GM12801 (cell line): ENCODE data around the gene ZNF148.

Experiments
- CTCF ChIP-seq: IDR thresholded peaks from one replicate; pipeline ENCODE4 v1.5.1; 2011; ENCODE audit warnings: control low read depth; ENCODE audit not compliant: insufficient read length; ENCODE audit errors: extremely low read depth

Gene ZNF148

DNA sequence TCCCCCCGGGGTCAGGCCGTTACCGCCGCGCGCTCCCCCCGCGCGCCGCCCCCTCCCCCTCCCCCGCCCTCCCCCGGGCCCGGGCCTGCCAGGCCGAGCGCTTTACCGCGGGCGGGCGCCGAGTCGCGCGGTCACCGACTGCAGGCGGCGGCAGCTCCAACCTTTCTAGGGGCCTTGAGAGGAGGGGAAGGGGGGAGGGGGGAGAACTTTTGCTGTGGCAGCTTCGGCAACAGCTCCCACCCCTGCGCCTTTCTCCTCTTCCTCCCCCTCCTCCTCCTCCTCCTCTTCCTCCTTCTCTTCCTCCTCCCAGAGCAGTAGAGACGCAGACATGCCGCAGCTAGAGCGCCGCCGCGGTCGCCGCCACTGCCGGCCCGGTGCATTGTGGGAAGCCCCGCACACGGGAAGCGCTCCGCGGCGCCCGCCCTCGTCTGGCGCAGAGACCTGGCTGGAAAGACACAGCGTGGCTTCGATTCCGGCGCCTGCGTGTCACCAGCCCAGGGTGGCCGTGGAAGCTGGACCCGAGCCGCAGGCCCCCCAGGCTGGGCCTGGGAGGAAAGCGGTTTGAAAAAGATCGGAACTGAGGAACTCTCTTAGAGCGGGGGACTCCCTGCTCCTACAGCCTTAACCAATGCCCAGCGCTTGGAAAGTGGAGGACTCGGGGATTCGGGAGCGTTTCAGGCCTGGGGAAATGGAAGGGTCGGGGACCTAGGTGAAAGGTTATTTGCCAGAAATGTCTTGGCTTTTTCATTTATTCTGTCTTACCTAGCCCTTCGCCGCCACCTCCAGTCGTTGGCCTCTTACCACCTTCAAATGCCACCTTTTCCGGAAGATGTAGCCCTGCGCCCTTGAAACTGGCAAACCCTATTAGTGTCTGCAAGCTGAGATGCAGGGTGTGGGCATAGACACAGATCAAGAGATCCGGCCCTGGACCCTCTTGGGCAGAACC lies at the start of gene ZNF148:
Gene ZNF148 (minus strand): TSS at position 330 of the 946 bp plus-strand sequence. CDS start 61,685 bp downstream, outside the sequence.
- no peak for TF ChIP-seq CTCF

- no peak for TF ChIP-seq CTCF
Observed at GRCh38 chr3:125418306-125418705, 43.2 kb upstream of the ZNF148 start.

- TF ChIP-seq CTCF, result no peak
Observed at GRCh38 chr3:125416235-125416634, 41.1 kb upstream of the ZNF148 start.

- no peak for TF ChIP-seq CTCF
Observed at GRCh38 chr3:125414669-125415068, 39.5 kb upstream of the ZNF148 start.

GRCh38 chr3:125410922-125411321 lies 35.8 kb upstream of the ZNF148 start:
- TF ChIP-seq CTCF, result no peak

- no peak for TF ChIP-seq CTCF
Observed at GRCh38 chr3:125406070-125406469, 30.9 kb upstream of the ZNF148 start.

GRCh38 chr3:125403789-125404188 lies 28.7 kb upstream of the ZNF148 start:
- TF ChIP-seq CTCF, result no peak
